Mesothelial cell of epicardium (in vitro differentiated cells): ENCODE measurements around the gene HES2. TPM values are rescaled to one million over a fixed set of nuclear protein-coding genes. Genes with fewer than 3 reads are reported as not detected.

Experiments used
- DNase-seq, 2 experiments: peaks; one replicate each; pipeline ENCODE4 v3.0.0; 2021; ENCODE audit warnings: low spot score in 2 of 2; ENCODE audit not compliant: unreplicated experiment in 2 of 2
- H3K27ac Mint-ChIP-seq: 2 replicates; pipeline ENCODE4 v1.8.0; 2021; ENCODE audit warnings: mixed read lengths
- H3K27me3 Mint-ChIP-seq: 2 replicates; pipeline ENCODE4 v1.8.0; 2021; ENCODE audit warnings: low read depth, mixed read lengths
- H3K36me3 Mint-ChIP-seq: 2 replicates; pipeline ENCODE4 v1.8.0; 2021; ENCODE audit warnings: mixed read lengths
- H3K4me1 Mint-ChIP-seq: 2 replicates; pipeline ENCODE4 v1.8.0; 2021; ENCODE audit warnings: mixed read lengths
- H3K4me3 Mint-ChIP-seq: 2 replicates; pipeline ENCODE4 v1.8.0; 2021; ENCODE audit warnings: mild to moderate bottlenecking, moderate library complexity, mixed read lengths
- H3K9me3 Mint-ChIP-seq: 2 replicates; pipeline ENCODE4 v1.8.0; 2021; ENCODE audit warnings: mixed read lengths
- CTCF ChIP-seq: fragments of 200-600 bp; sonication (generic); IDR thresholded peaks from one replicate; pipeline ENCODE4 v1.5.0; 2021; ENCODE audit warnings: antibody characterized with exemption; ENCODE audit not compliant: unreplicated experiment
- total RNA-seq: library from RNA; stranded (reverse); gene quantifications from 3 replicates; pipeline ENCODE4 v1.2.1, GENCODE V29; 2021

Gene HES2
- total RNA-seq, 1 donor from 2014 or later: 0.98 TPM

GRCh38 chr1:6414443-6414844 lies 5.3 kb downstream of the HES2 start:
- Mint-ChIP-seq H3K36me3 (no peaks in the 10 kb centered on the region), H3K27ac (peak overlapping the region; percentile 59), H3K27me3 (peaks cover 76% of the 10 kb centered on the region), H3K4me3 (no peak overlapping the region), H3K4me1 (peaks cover 16% of the 10 kb centered on the region), H3K9me3 (no peaks in the 10 kb centered on the region)
- no peak for TF ChIP-seq CTCF
- no peak for DNase-seq

- no peak overlapping the region for H3K27ac Mint-ChIP-seq
- no peaks in the 10 kb centered on the region for H3K36me3 Mint-ChIP-seq
- H3K4me3 Mint-ChIP-seq: no peak overlapping the region
These were observed 6.8 kb downstream of the HES2 start for GRCh38 chr1:6412896-6413295.

GRCh38 chr1:6410248-6410893 lies 9.3 kb downstream of the HES2 start:
- peaks cover 12% of the 10 kb centered on the region for H3K4me1 Mint-ChIP-seq
- no peak for DNase-seq
- peaks cover 67% of the 10 kb centered on the region for H3K27me3 Mint-ChIP-seq
- no peaks in the 10 kb centered on the region for H3K9me3 Mint-ChIP-seq
- no peak for TF ChIP-seq CTCF
- no peak overlapping the region for H3K27ac Mint-ChIP-seq
- H3K36me3 Mint-ChIP-seq: no peaks in the 10 kb centered on the region
- no peak overlapping the region for H3K4me3 Mint-ChIP-seq

More at GRCh38 chr1:6412896-6413295, 6.8 kb downstream of the HES2 start:
- Mint-ChIP-seq H3K27me3 (peaks cover 72% of the 10 kb centered on the region), H3K9me3 (no peaks in the 10 kb centered on the region), H3K4me1 (peaks cover 16% of the 10 kb centered on the region)
- no peak for TF ChIP-seq CTCF
- DNase-seq: no peak

- no peak for DNase-seq
- Mint-ChIP-seq H3K27me3 (peaks cover 67% of the 10 kb centered on the region), H3K36me3 (no peaks in the 10 kb centered on the region), H3K4me1 (peaks cover 6% of the 10 kb centered on the region), H3K4me3 (no peak overlapping the region), H3K9me3 (no peaks in the 10 kb centered on the region), H3K27ac (no peak overlapping the region)
- no peak for TF ChIP-seq CTCF
These were observed 10.0 kb downstream of the HES2 start for GRCh38 chr1:6409733-6410132.

GRCh38 chr1:6409053-6409452 lies 10.7 kb downstream of the HES2 start:
- H3K27ac Mint-ChIP-seq: no peak overlapping the region
- peaks cover 61% of the 10 kb centered on the region for H3K27me3 Mint-ChIP-seq
- H3K36me3 Mint-ChIP-seq: no peaks in the 10 kb centered on the region
- TF ChIP-seq CTCF: no peak
- H3K4me3 Mint-ChIP-seq: no peak overlapping the region
- no peak for DNase-seq
- H3K4me1 Mint-ChIP-seq: no peaks in the 10 kb centered on the region
- H3K9me3 Mint-ChIP-seq: no peaks in the 10 kb centered on the region

- H3K4me3 Mint-ChIP-seq: no peak overlapping the region
- no peak for DNase-seq
- H3K27ac Mint-ChIP-seq: no peak overlapping the region
- TF ChIP-seq CTCF: no peak
- no peaks in the 10 kb centered on the region for H3K4me1 Mint-ChIP-seq
- H3K36me3 Mint-ChIP-seq: no peaks in the 10 kb centered on the region
- H3K27me3 Mint-ChIP-seq: peaks cover 53% of the 10 kb centered on the region
- no peaks in the 10 kb centered on the region for H3K9me3 Mint-ChIP-seq
These were observed 11.7 kb downstream of the HES2 start for GRCh38 chr1:6408023-6408422.
